GM12892 (cell line): ENCODE data around the gene DCT.

Experiments used
- POLR2A ChIP-seq: IDR thresholded peaks from 2 replicates; pipeline ENCODE4 v1.6.1; 2011; ENCODE audit warnings: low read depth, low read length, control low read depth
- POLR2AphosphoS5 ChIP-seq: IDR thresholded peaks from 2 replicates; pipeline ENCODE4 v1.6.1; 2011; ENCODE audit warnings: low read depth, low read length, control low read depth
- TAF1 ChIP-seq: IDR thresholded peaks from 2 replicates; pipeline ENCODE4 v1.6.1; 2011; ENCODE audit warnings: low read depth, mild to moderate bottlenecking, control low read depth, low read length, borderline replicate concordance

DNA sequence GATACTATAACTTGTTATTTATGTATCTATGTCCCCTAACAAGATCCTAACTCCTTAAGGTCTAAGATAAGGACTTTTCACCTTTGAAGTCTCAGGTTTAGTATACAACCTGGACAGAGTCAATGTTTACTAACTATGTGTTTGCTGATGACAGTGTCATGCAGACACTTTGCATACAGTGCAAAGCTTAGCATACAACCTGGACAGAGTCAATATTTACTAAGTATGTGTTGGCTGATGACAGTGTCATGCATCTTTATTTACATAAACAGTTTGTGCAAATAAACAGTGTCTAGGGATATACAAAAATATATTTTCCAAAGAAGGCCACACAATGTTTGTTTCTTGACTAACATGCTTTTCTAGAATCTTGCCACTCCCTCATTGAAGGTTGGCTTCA is 34.7 kb downstream of the DCT start:
- TF ChIP-seq POLR2AphosphoS5 (no peak), POLR2A (no peak), TAF1 (no peak)
